SK-N-SH treated with all-trans-retinoic acid at 6 μM for 48 hours (cell line): ENCODE results near the gene ZNF518A.

Experiments
- ATAC-seq: fragments of 200-7000 bp; cut with Tn5 transposase; 3 replicates; pipeline ENCODE4 v1.9.1; 2020; ENCODE audit warnings: mild to moderate bottlenecking, moderate library complexity
- ARNTL ChIP-seq: fragments of 450-650 bp; formaldehyde crosslinking; IDR thresholded peaks from 2 replicates; pipeline ENCODE4 v1.5.0; 2020; ENCODE audit warnings: low read depth, mild to moderate bottlenecking, moderate library complexity, borderline replicate concordance
- BACH2 ChIP-seq: fragments of 250-450 bp; sonication (Bioruptor Pico); IDR thresholded peaks from 2 replicates; pipeline ENCODE4 v1.9.0; 2021; ENCODE audit warnings: mild to moderate bottlenecking, borderline replicate concordance
- CREB5 ChIP-seq: fragments of 250-450 bp; sonication (Bioruptor Pico); IDR thresholded peaks from 2 replicates; pipeline ENCODE4 v1.5.1; 2020; ENCODE audit warnings: low read depth, mild to moderate bottlenecking, moderate library complexity
- CSDC2 ChIP-seq: fragments of 250-450 bp; sonication (Bioruptor Pico); IDR thresholded peaks from 2 replicates; pipeline ENCODE4 v1.5.0; 2020; ENCODE audit warnings: mild to moderate bottlenecking, moderate library complexity
- CSRNP3 ChIP-seq: fragments of 250-450 bp; sonication (Bioruptor Pico); IDR thresholded peaks from 2 replicates; pipeline ENCODE4 v1.5.1; 2021; ENCODE audit warnings: mild to moderate bottlenecking, moderate library complexity
- GLIS3 ChIP-seq: fragments of 250-450 bp; sonication (Bioruptor Pico); IDR thresholded peaks from 2 replicates; pipeline ENCODE4 v1.5.0; 2020; ENCODE audit warnings: mild to moderate bottlenecking, moderate library complexity
- ISL1 ChIP-seq: fragments of 250-450 bp; sonication (Bioruptor Pico); IDR thresholded peaks from 2 replicates; pipeline ENCODE4 v2.1.2; 2022; ENCODE audit warnings: mild to moderate bottlenecking, moderate library complexity
- OSR1 ChIP-seq: fragments of 250-450 bp; sonication (Bioruptor Pico); IDR thresholded peaks from 2 replicates; pipeline ENCODE4 v1.8.0; 2022; ENCODE audit warnings: moderate library complexity, mild to moderate bottlenecking, inconsistent platforms
- PATZ1 ChIP-seq: fragments of 250-450 bp; sonication (Bioruptor Pico); IDR thresholded peaks from 2 replicates; pipeline ENCODE4 v1.8.0; 2020; ENCODE audit warnings: mild to moderate bottlenecking, moderate library complexity, borderline replicate concordance
- POU6F1 ChIP-seq: fragments of 250-450 bp; sonication (Bioruptor Pico); IDR thresholded peaks from 2 replicates; pipeline ENCODE4 v1.8.0; 2021; ENCODE audit warnings: low read depth, mild to moderate bottlenecking, moderate library complexity, borderline replicate concordance
- PPARA ChIP-seq: fragments of 250-450 bp; sonication (Bioruptor Pico); IDR thresholded peaks from 2 replicates; pipeline ENCODE4 v1.5.0; 2020; ENCODE audit warnings: mild to moderate bottlenecking, borderline replicate concordance
- RARB ChIP-seq: fragments of 250-450 bp; sonication (Bioruptor Pico); IDR thresholded peaks from 2 replicates; pipeline ENCODE4 v1.8.0; 2021; ENCODE audit warnings: mild to moderate bottlenecking, moderate library complexity
- SNAI2 ChIP-seq: fragments of 250-450 bp; sonication (Bioruptor Pico); IDR thresholded peaks from 2 replicates; pipeline ENCODE4 v1.5.0; 2020; ENCODE audit warnings: mild to moderate bottlenecking, moderate library complexity
- TCF4 ChIP-seq: fragments of 250-450 bp; sonication (Bioruptor Pico); IDR thresholded peaks from 2 replicates; pipeline ENCODE4 v1.8.0; 2021; ENCODE audit warnings: mild to moderate bottlenecking, moderate library complexity, borderline replicate concordance
- TOX ChIP-seq: fragments of 250-450 bp; sonication (Bioruptor Pico); IDR thresholded peaks from 2 replicates; pipeline ENCODE4 v1.8.0; 2021; ENCODE audit warnings: mild to moderate bottlenecking, moderate library complexity, borderline replicate concordance
- TSHZ2 ChIP-seq: fragments of 250-450 bp; sonication (Bioruptor Pico); IDR thresholded peaks from 2 replicates; pipeline ENCODE4 v1.5.0; 2020; ENCODE audit warnings: mild to moderate bottlenecking, moderate library complexity
- ZFP3 ChIP-seq: fragments of 250-450 bp; sonication (Bioruptor Pico); IDR thresholded peaks from 2 replicates; pipeline ENCODE4 v1.5.0; 2020; ENCODE audit warnings: mild to moderate bottlenecking, moderate library complexity
- ZFP30 ChIP-seq: fragments of 450-650 bp; formaldehyde crosslinking; IDR thresholded peaks from 2 replicates; pipeline ENCODE4 v1.5.0; 2022; ENCODE audit warnings: mild to moderate bottlenecking, moderate library complexity
- ZNF565 ChIP-seq: fragments of 450-650 bp; formaldehyde crosslinking; conservative IDR thresholded peaks from 2 replicates; pipeline ENCODE4 v1.5.0; 2020; ENCODE audit warnings: low read depth, mild to moderate bottlenecking, moderate library complexity
- ZNF70 ChIP-seq: fragments of 450-650 bp; formaldehyde crosslinking; IDR thresholded peaks from 2 replicates; pipeline ENCODE4 v1.5.0; 2020; ENCODE audit warnings: mild to moderate bottlenecking, moderate library complexity
- ZNF8 ChIP-seq: fragments of 450-650 bp; formaldehyde crosslinking; IDR thresholded peaks from 2 replicates; pipeline ENCODE4 v1.5.0; 2020; ENCODE audit warnings: mild to moderate bottlenecking, moderate library complexity

The ZNF518A gene

GRCh38 chr10:96205580-96205979, 75.5 kb downstream of the ZNF518A start:
- TF ChIP-seq POU6F1 (no peak), GLIS3 (CRISPR knock-in tag) (no peak), TSHZ2 (CRISPR knock-in tag) (no peak), PATZ1 (CRISPR knock-in tag) (no peak), CREB5 (no peak), ZFP30 (CRISPR knock-in tag) (no peak), BACH2 (CRISPR knock-in tag) (no peak), OSR1 (CRISPR knock-in tag) (no peak), ARNTL (CRISPR knock-in tag) (no peak), PPARA (CRISPR knock-in tag) (no peak), ZFP3 (CRISPR knock-in tag) (no peak), ISL1 (CRISPR knock-in tag) (no peak), TCF4 (CRISPR knock-in tag) (no peak), ZNF8 (no peak), SNAI2 (CRISPR knock-in tag) (no peak), ZNF565 (CRISPR knock-in tag) (no peak), CSDC2 (no peak), CSRNP3 (CRISPR knock-in tag) (no peak), TOX (no peak)
- TF ChIP-seq, all 23 proteins: peak for 0
- ATAC-seq: no peak

- TF ChIP-seq CSDC2 (no peak), RARB (CRISPR knock-in tag) (no peak), ZNF70 (CRISPR knock-in tag) (no peak), ISL1 (CRISPR knock-in tag) (no peak), PPARA (CRISPR knock-in tag) (no peak)
- TF ChIP-seq, all 23 proteins: peak for 0
- ATAC-seq: no peak
These were observed 78.2 kb downstream of the ZNF518A start for GRCh38 chr10:96208271-96208670.

- ATAC-seq: no peak
- TF ChIP-seq ZFP3 (CRISPR knock-in tag) (no peak), GLIS3 (CRISPR knock-in tag) (no peak)
These were observed 78.8 kb downstream of the ZNF518A start for GRCh38 chr10:96208946-96209345.

GRCh38 chr10:96211764-96212163, 81.7 kb downstream of the ZNF518A start:
- TF ChIP-seq TOX (no peak), BACH2 (CRISPR knock-in tag) (no peak), ZNF70 (CRISPR knock-in tag) (no peak), ZNF8 (no peak)
- ATAC-seq: no peak
